ENCODE data around the gene CNOT1. TPM values are rescaled to one million over a fixed set of nuclear protein-coding genes. Genes with fewer than 3 reads are reported as not detected.
A peak's percentile ranks its signal among the peaks of the same experiment; 100 is the strongest.

The CNOT1 gene
- total and polyA plus RNA-seq, 7 experiments from 2014 or later, result 81.2 to 249 (median 232) TPM

GRCh38 chr16:58628845-58629732 is 537 bp downstream of the CNOT1 start:
- Mint-ChIP-seq H3K27me3 (peaks cover 0 to 2% (median 0%) of the 10 kb centered on the region in 5 donors), H3K27ac (peak overlapping the region; percentile 99 to 100 (median 100)), H3K4me1 (peaks cover 16 to 53% (median 36%) of the 10 kb centered on the region in 7 donors), H3K36me3 (peaks cover 0 to 11% (median 5%) of the 10 kb centered on the region in 5 donors), H3K4me3 (peak overlapping the region; percentile 94 to 100 (median 98)), H3K9me3 (peaks cover 0 to 4% (median 0%) of the 10 kb centered on the region in 11 donors)
- intact Hi-C loops (cut with micrococcal nuclease), result loop anchor here (1.0 to 10.0 kb wide), 5 partner anchors 57 to 1094 kb away; partner anchors contain the start of genes CCDC102A (in 1 of the 2), GOT2 (in 1 of the 2) and SETD6 (in 1 of the 2)
- Histone ChIP-seq H3K4me3 (ENCODE audit: low read length) (peak overlapping the region; percentile 84), H3K36me3 (ENCODE audit: control insufficient read depth in 2 of 3, insufficient read depth in 3 of 3, low read length in 3 of 3) (peaks cover under 1 to 11% (median 2%) of the 10 kb centered on the region in 3 experiments), H3K27me3 (ENCODE audit: control insufficient read depth in 2 of 2, insufficient read depth in 2 of 2, low read length in 2 of 2) (no peaks in the 10 kb centered on the region), H3K9me3 (ENCODE audit: control insufficient read depth in 2 of 3, low read length in 3 of 3) (no peaks in the 10 kb centered on the region), H3K27ac (ENCODE audit: low read depth, low read length) (peak overlapping the region; percentile 96), H3K4me1 (ENCODE audit: control insufficient read depth in 2 of 2, insufficient read depth in 2 of 2, low read length in 2 of 2) (peaks cover 14 to 24% of the 10 kb centered on the region in 2 donors)
- DNase-seq (peak; percentile 13 to 63 (median 32)), ATAC-seq (peak; percentile 0)
- CTCF ChIA-PET, result interaction anchor here (1.0 to 1.7 kb wide), 2 partner anchors 11 to 115 kb away, joined by 3 to 6 read pairs; no protein-coding TSS in a partner anchor
- POLR2A ChIA-PET, result interaction anchor here (1.0 to 2.1 kb wide), 4 partner anchors 10 to 115 kb away, joined by 3 to 6 read pairs (median 4); no protein-coding TSS in a partner anchor

- Mint-ChIP-seq H3K4me1 (peaks cover 18 to 65% (median 37%) of the 10 kb centered on the region in 7 donors), H3K27me3 (no peaks in the 10 kb centered on the region), H3K36me3 (peaks cover 5 to 21% (median 9%) of the 10 kb centered on the region in 5 donors), H3K9me3 (no peaks in the 10 kb centered on the region), H3K4me3 (peak overlapping the region in 2 of 10 donors; percentile 32 to 34), H3K27ac (peak overlapping the region in 1 of 9 donors; percentile 4)
- Histone ChIP-seq H3K27me3 (ENCODE audit: control insufficient read depth in 2 of 2, insufficient read depth in 2 of 2, low read length in 2 of 2) (no peaks in the 10 kb centered on the region), H3K9me3 (ENCODE audit: control insufficient read depth in 2 of 3, low read length in 3 of 3) (no peaks in the 10 kb centered on the region), H3K27ac (ENCODE audit: low read depth, low read length) (no peak overlapping the region), H3K4me1 (ENCODE audit: control insufficient read depth in 2 of 2, insufficient read depth in 2 of 2, low read length in 2 of 2) (peaks cover 11 to 21% of the 10 kb centered on the region in 2 donors), H3K4me3 (ENCODE audit: low read length) (no peak overlapping the region), H3K36me3 (ENCODE audit: control insufficient read depth in 2 of 3, insufficient read depth in 3 of 3, low read length in 3 of 3) (peaks cover 2 to 31% (median 11%) of the 10 kb centered on the region in 3 experiments)
- POLR2A ChIA-PET, result interaction anchor here (1.6 kb wide), 1 partner anchor 107 kb away, joined by 3 read pairs; no protein-coding TSS in a partner anchor
- intact Hi-C loops (cut with micrococcal nuclease), result loop anchor here in 1 of 2 donors (10.0 kb wide), 1 partner anchor 1089 kb away; the partner anchor contains the start of gene CCDC102A
- no peak for DNase-seq
- CTCF ChIA-PET, result no interaction called here
- no peak for ATAC-seq
These were observed 5.4 kb downstream of the CNOT1 start for GRCh38 chr16:58624209-58624608.

- ChIA-PET CTCF (no interaction called here), POLR2A (no interaction called here)
- Histone ChIP-seq H3K4me3 (ENCODE audit: low read length) (no peak overlapping the region), H3K4me1 (ENCODE audit: control insufficient read depth in 2 of 2, insufficient read depth in 2 of 2, low read length in 2 of 2) (peaks cover 0 to 7% of the 10 kb centered on the region in 2 donors), H3K27me3 (ENCODE audit: control insufficient read depth in 2 of 2, insufficient read depth in 2 of 2, low read length in 2 of 2) (no peaks in the 10 kb centered on the region), H3K27ac (ENCODE audit: low read depth, low read length) (no peak overlapping the region), H3K9me3 (ENCODE audit: control insufficient read depth in 2 of 3, low read length in 3 of 3) (no peaks in the 10 kb centered on the region), H3K36me3 (ENCODE audit: control insufficient read depth in 2 of 3, insufficient read depth in 3 of 3, low read length in 3 of 3) (peaks cover 2 to 45% (median 11%) of the 10 kb centered on the region in 3 experiments)
- Mint-ChIP-seq H3K27ac (no peak overlapping the region), H3K4me3 (no peak overlapping the region), H3K27me3 (no peaks in the 10 kb centered on the region), H3K4me1 (peaks cover 14 to 54% (median 41%) of the 10 kb centered on the region in 7 donors), H3K36me3 (peaks cover 6 to 32% (median 16%) of the 10 kb centered on the region in 5 donors), H3K9me3 (no peaks in the 10 kb centered on the region)
- intact Hi-C loops (cut with micrococcal nuclease), result loop anchor here in 1 of 2 donors (10.0 kb wide), 1 partner anchor 1086 kb away; the partner anchor contains the start of gene CCDC102A
- DNase-seq (no peak), ATAC-seq (no peak)
These were observed 9.2 kb downstream of the CNOT1 start for GRCh38 chr16:58620396-58620795.

- intact Hi-C loops (cut with micrococcal nuclease), result no loop called here
- H3K36me3 Mint-ChIP-seq, result peaks cover 6 to 22% (median 20%) of the 10 kb centered on the region in 5 donors
- ATAC-seq (no peak), DNase-seq (no peak)
- ChIA-PET POLR2A (no interaction called here), CTCF (no interaction called here)
- no peak overlapping the region for H3K27ac ChIP-seq (ENCODE audit: low read depth, low read length)
- H3K27ac Mint-ChIP-seq, result peak overlapping the region in 4 of 9 donors; percentile 4 to 48 (median 22)
- H3K4me3 Mint-ChIP-seq, result peak overlapping the region in 3 of 10 donors; percentile 6 to 32 (median 8)
- no peaks in the 10 kb centered on the region for H3K27me3 ChIP-seq (ENCODE audit: control insufficient read depth in 2 of 2, insufficient read depth in 2 of 2, low read length in 2 of 2)
- peaks cover 0 to 21% (median 0%) of the 10 kb centered on the region in 3 experiments for H3K36me3 ChIP-seq (ENCODE audit: control insufficient read depth in 2 of 3, insufficient read depth in 3 of 3, low read length in 3 of 3)
- H3K4me1 Mint-ChIP-seq, result peaks cover 15 to 50% (median 42%) of the 10 kb centered on the region in 7 donors
- peaks cover 0 to 11% of the 10 kb centered on the region in 2 donors for H3K4me1 ChIP-seq (ENCODE audit: control insufficient read depth in 2 of 2, insufficient read depth in 2 of 2, low read length in 2 of 2)
- H3K9me3 Mint-ChIP-seq, result no peaks in the 10 kb centered on the region
- H3K9me3 ChIP-seq (ENCODE audit: control insufficient read depth in 2 of 3, low read length in 3 of 3), result no peaks in the 10 kb centered on the region
- no peak overlapping the region for H3K4me3 ChIP-seq (ENCODE audit: low read length)
- H3K27me3 Mint-ChIP-seq, result no peaks in the 10 kb centered on the region
These were observed 14.3 kb downstream of the CNOT1 start for GRCh38 chr16:58615280-58615679.

GRCh38 chr16:58614860-58615259 is 14.8 kb downstream of the CNOT1 start:
- ChIA-PET CTCF (no interaction called here), POLR2A (no interaction called here)
- no peak overlapping the region for H3K27ac ChIP-seq (ENCODE audit: low read depth, low read length)
- no peaks in the 10 kb centered on the region for H3K27me3 ChIP-seq (ENCODE audit: control insufficient read depth in 2 of 2, insufficient read depth in 2 of 2, low read length in 2 of 2)
- H3K9me3 Mint-ChIP-seq, result no peaks in the 10 kb centered on the region
- H3K27ac Mint-ChIP-seq, result peak overlapping the region in 1 of 9 donors; percentile 51
- no peak for ATAC-seq
- no peaks in the 10 kb centered on the region for H3K27me3 Mint-ChIP-seq
- H3K4me3 ChIP-seq (ENCODE audit: low read length), result no peak overlapping the region
- intact Hi-C loops (cut with micrococcal nuclease), result no loop called here
- peaks cover 2 to 21% (median 17%) of the 10 kb centered on the region in 5 donors for H3K36me3 Mint-ChIP-seq
- peaks cover 13 to 49% (median 40%) of the 10 kb centered on the region in 7 donors for H3K4me1 Mint-ChIP-seq
- H3K4me1 ChIP-seq (ENCODE audit: control insufficient read depth in 2 of 2, insufficient read depth in 2 of 2, low read length in 2 of 2), result peaks cover 0 to 11% of the 10 kb centered on the region in 2 donors
- no peak for DNase-seq
- no peaks in the 10 kb centered on the region for H3K9me3 ChIP-seq (ENCODE audit: control insufficient read depth in 2 of 3, low read length in 3 of 3)
- H3K4me3 Mint-ChIP-seq, result no peak overlapping the region
- H3K36me3 ChIP-seq (ENCODE audit: control insufficient read depth in 2 of 3, insufficient read depth in 3 of 3, low read length in 3 of 3), result peaks cover 0 to 21% (median 0%) of the 10 kb centered on the region in 3 experiments

GRCh38 chr16:58614212-58614611 is 15.4 kb downstream of the CNOT1 start:
- ChIA-PET CTCF (no interaction called here), POLR2A (no interaction called here)
- Histone ChIP-seq H3K36me3 (ENCODE audit: control insufficient read depth in 2 of 3, insufficient read depth in 3 of 3, low read length in 3 of 3) (peaks cover 0 to 21% (median 0%) of the 10 kb centered on the region in 3 experiments), H3K4me3 (ENCODE audit: low read length) (no peak overlapping the region), H3K27me3 (ENCODE audit: control insufficient read depth in 2 of 2, insufficient read depth in 2 of 2, low read length in 2 of 2) (no peaks in the 10 kb centered on the region), H3K27ac (ENCODE audit: low read depth, low read length) (no peak overlapping the region), H3K9me3 (ENCODE audit: control insufficient read depth in 2 of 3, low read length in 3 of 3) (no peaks in the 10 kb centered on the region), H3K4me1 (ENCODE audit: control insufficient read depth in 2 of 2, insufficient read depth in 2 of 2, low read length in 2 of 2) (peaks cover 0 to 11% of the 10 kb centered on the region in 2 donors)
- H3K36me3 Mint-ChIP-seq, result peaks cover 0 to 20% (median 18%) of the 10 kb centered on the region in 5 donors
- DNase-seq (no peak), ATAC-seq (no peak)
- intact Hi-C loops (cut with micrococcal nuclease), result no loop called here
- H3K27ac Mint-ChIP-seq, result no peak overlapping the region
- H3K4me3 Mint-ChIP-seq, result no peak overlapping the region
- H3K27me3 Mint-ChIP-seq, result no peaks in the 10 kb centered on the region
- H3K4me1 Mint-ChIP-seq, result peaks cover 13 to 48% (median 39%) of the 10 kb centered on the region in 7 donors
- no peaks in the 10 kb centered on the region for H3K9me3 Mint-ChIP-seq
